Vagina (tissue), 2 donors: ENCODE measurements around the gene ACMSD.

Experiments
- CTCF ChIP-seq, 3 experiments: fragments of 450-650 bp in 2 of 3; fragments of 200-600 bp in 1 of 3; sonication (generic) in 1 of 3; IDR thresholded peaks; one replicate each; pipeline ENCODE4 v1.5.1; 2017 to 2019; ENCODE audit warnings: antibody characterized with exemption in 3 of 3, mild to moderate bottlenecking in 2 of 3, moderate library complexity in 2 of 3
- POLR2A ChIP-seq, 2 donors: fragments of 450-650 bp; IDR thresholded peaks; one replicate each; pipeline ENCODE4 v1.6.1; 2017; ENCODE audit warnings: antibody characterized with exemption in 2 of 2, mild to moderate bottlenecking in 2 of 2, moderate library complexity in 2 of 2
- POLR2AphosphoS5 ChIP-seq, 2 donors: sonication (generic); formaldehyde crosslinking; IDR thresholded peaks; one replicate each; pipeline ENCODE4 v1.9.0; 2017; ENCODE audit warnings: antibody characterized with exemption in 2 of 2, mild to moderate bottlenecking in 2 of 2, low read depth in 1 of 2; ENCODE audit not compliant: insufficient read depth in 1 of 2

GRCh38 chr2:134934150-134934549 is 95.7 kb downstream of the ACMSD start:
- TF ChIP-seq CTCF (IDR thresholded peaks at IDR 0.05) = no peak
- TF ChIP-seq POLR2AphosphoS5 (IDR thresholded peaks at IDR 0.05; ENCODE audit: insufficient read depth in 1 of 2, low read depth in 1 of 2) = no peak
- TF ChIP-seq POLR2A (IDR thresholded peaks at IDR 0.05) = no peak
